Mesendoderm (in vitro differentiated cells): ENCODE data around the gene TENT5A.

ENCODE experiments used
- DNase-seq: peaks from one replicate; pipeline ENCODE4 v3.0.0; 2013
- H2AK5ac ChIP-seq: 2 replicates; pipeline ENCODE4 v1.6.1; 2013; ENCODE audit warnings: low read length, inconsistent platforms
- H2BK120ac ChIP-seq: 2 replicates; pipeline ENCODE4 v1.6.1; 2013; ENCODE audit warnings: low read depth, mild to moderate bottlenecking, low read length, moderate library complexity, mixed read lengths
- H2BK15ac ChIP-seq: replicated peaks from 2 replicates; pipeline ENCODE4 v1.6.1; 2013; ENCODE audit warnings: low read depth, mild to moderate bottlenecking, moderate library complexity
- H2BK5ac ChIP-seq: 2 replicates; pipeline ENCODE4 v1.6.1; 2013; ENCODE audit warnings: low read length, inconsistent platforms
- H3K18ac ChIP-seq: 2 replicates; pipeline ENCODE4 v1.6.1; 2013; ENCODE audit warnings: mild to moderate bottlenecking, low read length, mixed read lengths
- H3K23ac ChIP-seq: one replicate; pipeline ENCODE4 v1.6.1; 2013; ENCODE audit warnings: low read length
- H3K27ac ChIP-seq: 2 replicates; pipeline ENCODE4 v1.5.1; 2013; ENCODE audit warnings: low read depth, mild to moderate bottlenecking, inconsistent platforms, low read length, moderate library complexity
- H3K27me3 ChIP-seq: 2 replicates; pipeline ENCODE4 v1.6.1; 2013; ENCODE audit warnings: low read length, control low read depth, mild to moderate bottlenecking, inconsistent platforms; ENCODE audit not compliant: insufficient read depth, poor library complexity
- H3K36me3 ChIP-seq: 2 replicates; pipeline ENCODE4 v1.6.1; 2013; ENCODE audit warnings: low read length, inconsistent platforms; ENCODE audit not compliant: control insufficient read depth, insufficient read depth
- H3K4ac ChIP-seq: one replicate; pipeline ENCODE4 v1.6.1; 2013; ENCODE audit warnings: low read depth, mild to moderate bottlenecking, low read length, moderate library complexity
- H3K4me1 ChIP-seq: 2 replicates; pipeline ENCODE4 v1.6.1; 2013; ENCODE audit warnings: low read depth, low read length, inconsistent platforms; ENCODE audit not compliant: control insufficient read depth
- H3K4me2 ChIP-seq: 2 replicates; pipeline ENCODE4 v1.6.1; 2013; ENCODE audit warnings: low read length
- H3K4me3 ChIP-seq: 2 replicates; pipeline ENCODE4 v1.5.1; 2013; ENCODE audit warnings: mild to moderate bottlenecking, low read length
- H3K56ac ChIP-seq: one replicate; pipeline ENCODE4 v1.6.1; 2013; ENCODE audit warnings: low read length
- H3K79me1 ChIP-seq: 2 replicates; pipeline ENCODE4 v1.6.1; 2013; ENCODE audit warnings: low read length, inconsistent platforms
- H3K79me2 ChIP-seq: 2 replicates; pipeline ENCODE4 v1.6.1; 2013; ENCODE audit warnings: mild to moderate bottlenecking, low read length; ENCODE audit not compliant: control insufficient read depth, insufficient read depth
- H3K9ac ChIP-seq: 2 replicates; pipeline ENCODE4 v1.6.1; 2013; ENCODE audit warnings: low read length, inconsistent platforms
- H4K5ac ChIP-seq: one replicate; pipeline ENCODE4 v1.6.1; 2013; ENCODE audit warnings: low read length
- H4K8ac ChIP-seq: one replicate; pipeline ENCODE4 v1.6.1; 2013; ENCODE audit warnings: low read depth, mild to moderate bottlenecking, control low read depth, low read length, moderate library complexity
- WGBS: extraction: QIAGEN DNeasy Blood & Tissue Kit; methylation state at CpG from one replicate; pipeline ENCODE4 v1.1.7; 2013; ENCODE audit warnings: low lambda C conversion rate, missing lambda C conversion rate; ENCODE audit not compliant: insufficient coverage; ENCODE audit errors: extremely low coverage; 5-methylcytosine and 5-hydroxymethylcytosine counted together

TENT5A gene

GRCh38 chr6:81795890-81796289, 43.4 kb upstream of the TENT5A start:
- H3K27ac ChIP-seq = no peak overlapping the region
- no peak overlapping the region for H3K56ac ChIP-seq
- no peak overlapping the region for H3K4me2 ChIP-seq
- no peak overlapping the region for H4K8ac ChIP-seq
- no peaks in the 10 kb centered on the region for H3K79me1 ChIP-seq
- H3K36me3 ChIP-seq = no peaks in the 10 kb centered on the region
- H3K23ac ChIP-seq = no peak overlapping the region
- H3K4ac ChIP-seq = no peak overlapping the region
- H3K4me3 ChIP-seq = no peak overlapping the region
- H4K5ac ChIP-seq = no peak overlapping the region
- H2BK120ac ChIP-seq = no peak overlapping the region
- H3K18ac ChIP-seq = no peak overlapping the region
- H3K9ac ChIP-seq = no peak overlapping the region
- H2AK5ac ChIP-seq = no peak overlapping the region
- no peak for DNase-seq
- no peak overlapping the region for H2BK15ac ChIP-seq
- H3K27me3 ChIP-seq = no peaks in the 10 kb centered on the region
- no CpG with 5 or more reads among the region's 1 CpG for WGBS
- no peaks in the 10 kb centered on the region for H3K4me1 ChIP-seq
- no peaks in the 10 kb centered on the region for H3K79me2 ChIP-seq
- no peak overlapping the region for H2BK5ac ChIP-seq

GRCh38 chr6:81793821-81794475, 41.5 kb upstream of the TENT5A start:
- no peak overlapping the region for H2BK5ac ChIP-seq
- no peak for DNase-seq

GRCh38 chr6:81792826-81793225, 40.3 kb upstream of the TENT5A start:
- H3K27ac ChIP-seq = no peak overlapping the region
- no peak overlapping the region for H2BK120ac ChIP-seq
- H3K4me2 ChIP-seq = no peak overlapping the region
- no peaks in the 10 kb centered on the region for H3K36me3 ChIP-seq
- H3K27me3 ChIP-seq = no peaks in the 10 kb centered on the region
- H3K4me3 ChIP-seq = no peak overlapping the region
- H3K4ac ChIP-seq = no peak overlapping the region
- H2BK15ac ChIP-seq = no peak overlapping the region
- no peaks in the 10 kb centered on the region for H3K4me1 ChIP-seq
- no peak overlapping the region for H2AK5ac ChIP-seq
- no peak for DNase-seq
- H3K18ac ChIP-seq = no peak overlapping the region
- H3K56ac ChIP-seq = no peak overlapping the region
- no peak overlapping the region for H2BK5ac ChIP-seq
- no peak overlapping the region for H3K9ac ChIP-seq
- no CpG with 5 or more reads among the region's 1 CpG for WGBS
- no peak overlapping the region for H4K8ac ChIP-seq
- H3K79me1 ChIP-seq = no peaks in the 10 kb centered on the region
- H3K23ac ChIP-seq = no peak overlapping the region
- H4K5ac ChIP-seq = no peak overlapping the region
- no peaks in the 10 kb centered on the region for H3K79me2 ChIP-seq

More at GRCh38 chr6:81793821-81794475, 41.5 kb upstream of the TENT5A start:
- Histone ChIP-seq H4K8ac (no peak overlapping the region), H3K9ac (no peak overlapping the region), H3K4me1 (no peaks in the 10 kb centered on the region), H3K4me2 (no peak overlapping the region), H3K79me2 (no peaks in the 10 kb centered on the region), H3K18ac (no peak overlapping the region), H3K23ac (no peak overlapping the region), H2BK120ac (no peak overlapping the region), H3K27ac (no peak overlapping the region), H4K5ac (no peak overlapping the region), H3K4me3 (no peak overlapping the region), H2AK5ac (no peak overlapping the region), H2BK15ac (no peak overlapping the region), H3K36me3 (no peaks in the 10 kb centered on the region), H3K27me3 (no peaks in the 10 kb centered on the region), H3K4ac (no peak overlapping the region), H3K79me1 (no peaks in the 10 kb centered on the region), H3K56ac (no peak overlapping the region)
- 100% methylated on average over 1 of the region's 4 CpGs for WGBS

- Histone ChIP-seq H3K36me3 (no peaks in the 10 kb centered on the region), H2BK15ac (no peak overlapping the region), H4K8ac (no peak overlapping the region), H3K56ac (no peak overlapping the region), H3K9ac (no peak overlapping the region), H3K27ac (no peak overlapping the region), H2BK120ac (no peak overlapping the region), H3K27me3 (no peaks in the 10 kb centered on the region), H2BK5ac (no peak overlapping the region), H3K79me2 (no peaks in the 10 kb centered on the region), H3K4ac (no peak overlapping the region), H3K4me1 (no peaks in the 10 kb centered on the region), H2AK5ac (no peak overlapping the region), H3K4me3 (no peak overlapping the region), H3K4me2 (no peak overlapping the region), H3K79me1 (no peaks in the 10 kb centered on the region), H3K18ac (no peak overlapping the region), H3K23ac (no peak overlapping the region), H4K5ac (no peak overlapping the region)
- no peak for DNase-seq
- no CpG with 5 or more reads among the region's 2 CpGs for WGBS
Observed at GRCh38 chr6:81791756-81792155, 39.3 kb upstream of the TENT5A start.

- no peak overlapping the region for H3K23ac ChIP-seq
- H2AK5ac ChIP-seq = no peak overlapping the region
- no peak overlapping the region for H3K4ac ChIP-seq
- no peak overlapping the region for H3K18ac ChIP-seq
- H2BK5ac ChIP-seq = no peak overlapping the region
- WGBS = no CpG with 5 or more reads among the region's 2 CpGs
- H3K4me2 ChIP-seq = no peak overlapping the region
- peak; percentile 21 for DNase-seq
- no peaks in the 10 kb centered on the region for H3K4me1 ChIP-seq
- H2BK15ac ChIP-seq = no peak overlapping the region
- no peak overlapping the region for H4K5ac ChIP-seq
- H2BK120ac ChIP-seq = no peak overlapping the region
- no peak overlapping the region for H3K27ac ChIP-seq
- no peak overlapping the region for H3K56ac ChIP-seq
- no peaks in the 10 kb centered on the region for H3K27me3 ChIP-seq
- no peak overlapping the region for H4K8ac ChIP-seq
- H3K36me3 ChIP-seq = no peaks in the 10 kb centered on the region
- no peaks in the 10 kb centered on the region for H3K79me1 ChIP-seq
- no peak overlapping the region for H3K9ac ChIP-seq
- H3K79me2 ChIP-seq = no peaks in the 10 kb centered on the region
- H3K4me3 ChIP-seq = no peak overlapping the region
Observed at GRCh38 chr6:81790034-81790433, 37.6 kb upstream of the TENT5A start.

GRCh38 chr6:81789291-81789690, 36.8 kb upstream of the TENT5A start:
- no peak for DNase-seq
- Histone ChIP-seq H3K27ac (no peak overlapping the region), H2AK5ac (no peak overlapping the region), H3K79me1 (no peaks in the 10 kb centered on the region), H3K18ac (no peak overlapping the region), H3K4me1 (no peaks in the 10 kb centered on the region), H3K27me3 (no peaks in the 10 kb centered on the region), H2BK15ac (no peak overlapping the region), H3K4me3 (no peak overlapping the region), H2BK5ac (no peak overlapping the region), H3K36me3 (no peaks in the 10 kb centered on the region), H3K56ac (no peak overlapping the region), H2BK120ac (no peak overlapping the region), H3K4ac (no peak overlapping the region), H3K4me2 (no peak overlapping the region), H3K79me2 (no peaks in the 10 kb centered on the region), H3K9ac (no peak overlapping the region), H3K23ac (no peak overlapping the region), H4K8ac (no peak overlapping the region), H4K5ac (no peak overlapping the region)
- no CpG with 5 or more reads among the region's 1 CpG for WGBS
